Lower leg skin (tissue), 3 donors: ENCODE results near the gene ZC3H12C.

ENCODE experiments used
- CTCF ChIP-seq, 3 donors: fragments of 450-650 bp; IDR thresholded peaks; one replicate each; pipeline ENCODE4 v1.5.1; 2016; ENCODE audit warnings: antibody characterized with exemption in 3 of 3, mild to moderate bottlenecking in 3 of 3, moderate library complexity in 2 of 3
- POLR2A ChIP-seq, 2 donors: fragments of 450-650 bp; IDR thresholded peaks; one replicate each; pipeline ENCODE4 v1.6.1; 2016 to 2017; ENCODE audit warnings: antibody characterized with exemption in 2 of 2, mild to moderate bottlenecking in 1 of 2, moderate library complexity in 1 of 2

GRCh38 chr11:110176366-110177085 is 83.3 kb downstream of the ZC3H12C start:
- TF ChIP-seq CTCF (IDR thresholded peaks at IDR 0.05) = no peak
- no peak for TF ChIP-seq POLR2A (IDR thresholded peaks at IDR 0.05)
